Measurements from ENCODE around the gene PDHX.

Gene PDHX

DNA sequence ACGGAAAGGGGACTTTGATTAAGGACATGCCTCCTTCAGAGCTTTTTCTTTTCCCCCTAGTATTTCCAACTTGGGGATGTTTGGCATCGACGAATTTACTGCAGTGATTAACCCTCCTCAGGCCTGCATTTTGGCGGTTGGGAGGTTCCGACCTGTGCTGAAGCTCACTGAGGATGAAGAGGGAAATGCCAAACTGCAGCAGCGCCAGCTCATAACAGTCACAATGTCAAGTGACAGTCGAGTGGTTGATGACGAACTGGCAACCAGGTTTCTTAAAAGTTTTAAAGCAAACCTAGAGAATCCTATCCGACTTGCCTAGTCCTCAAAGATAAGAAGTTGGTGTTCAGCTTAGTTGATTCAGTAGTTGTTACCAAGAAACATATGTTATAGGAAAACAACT is 78.4 kb downstream of the PDHX start:
- DNase-seq: no peak

GRCh38 chr11:34996958-34997357 is 80.5 kb downstream of the PDHX start:
- no peak for DNase-seq

DNA sequence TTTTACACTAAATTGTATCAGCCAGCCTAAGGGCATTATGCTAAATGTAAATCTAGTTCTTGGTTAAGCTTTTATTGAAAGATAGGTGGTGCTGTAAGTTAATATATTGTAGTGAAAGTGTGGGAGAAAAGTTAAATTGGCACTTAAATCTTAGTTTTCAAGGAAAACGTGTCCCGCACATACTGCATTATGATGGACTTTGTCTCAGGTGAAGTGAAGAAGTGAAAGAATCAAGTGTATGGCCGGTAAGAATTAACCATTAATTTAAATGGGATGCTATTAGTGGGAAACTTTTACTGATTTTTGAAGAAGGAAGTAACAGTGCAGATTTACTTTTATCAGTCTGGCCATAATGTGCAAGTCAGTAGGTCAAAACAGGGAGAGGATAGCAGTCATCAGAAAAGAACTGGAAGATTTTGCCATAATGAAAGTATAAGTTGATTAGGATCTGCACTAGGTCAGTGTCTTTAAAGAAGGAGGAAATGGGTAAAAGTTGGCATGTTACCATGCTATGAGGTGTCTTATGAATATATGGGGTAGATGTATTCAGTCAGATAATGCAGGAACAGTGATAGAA is 81.6 kb downstream of the PDHX start:
- DNase-seq: peak; percentile 32

DNA sequence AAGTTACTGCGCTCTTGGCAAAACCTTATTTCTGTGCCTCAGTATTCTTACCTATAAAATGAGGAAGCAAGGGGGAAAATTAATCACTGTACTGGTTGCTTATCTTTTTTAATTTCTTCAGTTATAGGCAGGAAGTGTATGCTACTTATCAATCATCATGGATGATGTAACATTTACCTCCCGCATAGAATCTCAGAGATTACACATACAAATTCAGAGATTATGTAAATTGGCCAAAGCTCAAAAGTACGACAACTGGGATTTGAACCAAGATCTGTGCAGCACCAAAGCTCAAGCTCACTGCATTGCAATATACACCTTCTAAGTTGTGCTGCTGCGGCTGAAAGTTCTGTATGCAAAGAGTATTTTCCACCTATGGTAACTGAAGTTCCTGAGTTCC is 83.0 kb downstream of the PDHX start:
- DNase-seq: no peak

- DNase-seq: no peak
Measured at GRCh38 chr11:35003186-35003585, 86.8 kb downstream of the PDHX start.

- no peak for DNase-seq
Measured at GRCh38 chr11:35003658-35004057, 87.2 kb downstream of the PDHX start.

GRCh38 chr11:35005141-35005780 is 88.8 kb downstream of the PDHX start:
- peak; percentile 83 for DNase-seq

GRCh38 chr11:35006389-35007128 is 90.1 kb downstream of the PDHX start:
- DNase-seq: no peak

GRCh38 chr11:35007277-35007676 is 90.9 kb downstream of the PDHX start:
- DNase-seq: no peak

- peak; percentile 97 for DNase-seq
Measured at GRCh38 chr11:35009191-35009943, 92.9 kb downstream of the PDHX start.

- DNase-seq: peak; percentile 88
Measured at GRCh38 chr11:35009944-35010342, 93.5 kb downstream of the PDHX start.

- DNase-seq: no peak
Measured at GRCh38 chr11:35010654-35011053, 94.2 kb downstream of the PDHX start.

DNA sequence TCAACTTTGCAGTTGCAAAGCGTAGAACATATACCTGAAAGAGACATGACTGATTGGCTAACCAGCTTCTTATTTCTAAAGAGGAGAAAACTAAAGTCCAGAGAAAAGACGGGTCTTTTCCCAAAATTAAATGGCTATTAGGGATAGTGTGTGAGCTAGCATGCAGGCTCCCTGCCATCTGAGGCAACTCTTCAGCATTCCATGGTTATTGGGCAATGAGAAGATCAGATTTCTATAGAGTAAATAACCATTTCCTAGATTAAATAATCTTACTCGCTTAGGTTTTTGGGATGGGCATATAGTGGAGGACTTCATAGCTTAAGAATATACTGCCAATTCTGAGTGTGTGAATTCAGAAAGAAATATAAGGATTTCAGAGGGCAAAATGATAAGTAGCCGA is 95.0 kb downstream of the PDHX start:
- peak; percentile 50 for DNase-seq

DNA sequence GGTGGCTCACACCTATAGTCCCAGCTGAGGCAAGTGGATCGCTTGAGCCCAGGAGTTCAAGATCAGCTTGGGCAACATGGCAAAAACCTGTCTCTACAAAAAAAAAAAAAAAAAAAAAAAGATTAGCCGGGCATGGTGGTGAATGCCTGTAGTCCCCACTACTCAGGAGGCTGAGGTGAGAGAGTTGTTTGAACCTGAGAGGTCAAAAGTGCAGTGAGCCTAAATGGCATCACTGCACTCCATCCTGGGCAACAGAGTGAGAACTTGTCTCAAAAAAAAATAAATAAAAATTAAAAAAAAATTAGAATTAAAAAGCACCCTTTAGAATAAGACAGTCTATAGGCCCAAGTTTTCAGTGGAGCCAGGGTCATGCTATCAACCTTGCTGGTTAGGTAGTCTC is 95.5 kb downstream of the PDHX start:
- no peak for DNase-seq

GRCh38 chr11:35012467-35013191 is 96.2 kb downstream of the PDHX start:
- no peak for DNase-seq

- DNase-seq: no peak
Measured at GRCh38 chr11:35013514-35014233, 97.3 kb downstream of the PDHX start.

DNA sequence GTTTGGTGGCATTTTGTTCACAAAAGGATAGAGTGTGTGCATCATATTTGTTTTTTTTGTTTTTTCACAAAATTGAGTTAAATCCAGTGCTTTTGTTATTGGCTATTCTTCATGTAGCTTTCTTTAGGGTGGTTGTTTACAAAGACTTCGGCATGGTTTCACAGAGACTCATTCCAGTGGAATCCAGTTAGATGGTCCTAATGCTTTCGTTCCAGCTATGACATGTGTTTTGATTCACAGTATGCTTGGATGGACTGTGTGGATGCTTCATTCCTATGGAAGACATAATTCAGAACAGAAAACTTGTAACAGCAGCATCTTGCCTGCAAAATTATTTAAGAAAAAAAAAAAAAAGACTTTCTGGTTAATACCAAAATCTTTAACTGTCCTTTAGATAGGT is 97.9 kb downstream of the PDHX start:
- DNase-seq: no peak

GRCh38 chr11:35015621-35016387 is 99.4 kb downstream of the PDHX start:
- no peak for DNase-seq

- DNase-seq: peak; percentile 46
Measured at GRCh38 chr11:35016916-35017315, 100.5 kb downstream of the PDHX start.

DNA sequence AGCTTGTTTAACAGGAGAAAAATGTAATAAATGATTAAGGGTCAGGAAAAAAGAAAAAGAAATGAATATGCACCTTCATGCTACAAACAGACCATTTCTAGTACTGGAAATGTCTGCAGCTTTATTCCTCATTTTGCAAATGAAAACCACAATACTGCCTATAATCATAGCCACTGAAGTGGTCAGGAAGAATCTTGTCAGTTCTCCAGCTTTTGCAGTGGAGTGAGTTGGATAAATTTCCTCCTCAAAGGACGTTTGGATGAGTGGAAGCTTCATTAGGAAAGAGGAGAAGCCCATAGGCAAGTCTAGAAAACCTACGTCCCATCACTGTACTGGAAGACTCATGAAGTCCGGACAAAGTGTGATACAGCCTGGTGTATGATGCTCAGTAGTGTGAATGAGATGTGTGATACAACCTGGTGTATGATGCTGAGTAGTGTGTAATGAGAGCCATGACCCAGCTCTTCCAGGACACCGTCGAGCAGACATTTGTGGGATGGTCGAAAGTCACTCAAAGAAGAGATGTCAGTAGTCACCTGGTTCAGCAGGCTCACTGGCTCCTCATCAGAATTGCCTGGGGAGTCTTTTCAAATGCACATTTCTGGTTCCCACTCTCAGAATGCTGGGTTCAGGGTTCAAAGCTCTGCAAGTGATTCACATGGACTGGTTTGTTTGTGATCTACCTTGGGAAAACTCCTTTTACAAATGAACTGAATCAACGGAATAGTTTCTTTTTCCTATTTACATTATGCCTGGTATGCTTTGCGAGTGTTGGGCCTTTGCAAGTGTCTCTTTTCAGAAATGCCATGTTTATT is 101.3 kb downstream of the PDHX start:
- no peak for DNase-seq

- no peak for DNase-seq
Measured at GRCh38 chr11:35021589-35021988, 105.2 kb downstream of the PDHX start.

Data from NCI-H69 (cell line).